GM10248 (cell line): ENCODE data around the gene B3GAT1.

Source experiments
- CTCF ChIA-PET: fragments of 300-600 bp; sonication (Branson Sonifier 250); formaldehyde crosslinking; extraction: SDS; loops from one replicate; lab custom pipeline; 2021; ENCODE audit warnings: antibody characterized with exemption; lab: Yijun Ruan, JAX
- POLR2A ChIA-PET: fragments of 350-650 bp; sonication (Branson Sonifier 250); formaldehyde crosslinking; extraction: SDS; loops from one replicate; lab custom pipeline; 2020; ENCODE audit warnings: antibody characterized with exemption; lab: Yijun Ruan, JAX
- DNase-seq: peaks from one replicate; pipeline ENCODE4 v3.0.0; 2012; ENCODE audit errors: extremely low spot score
- TF ChIP-seq, protein P1 (sequence below): IDR thresholded peaks from 2 replicates; pipeline ENCODE4 v1.5.1; 2012; ENCODE audit warnings: mild to moderate bottlenecking, low read depth; ENCODE audit errors: extremely low read depth, missing control alignments, control extremely low read depth

B3GAT1 gene

GRCh38 chr11:134441706-134442105 is 29.7 kb upstream of the B3GAT1 start:
- TF ChIP-seq, protein P1, sequence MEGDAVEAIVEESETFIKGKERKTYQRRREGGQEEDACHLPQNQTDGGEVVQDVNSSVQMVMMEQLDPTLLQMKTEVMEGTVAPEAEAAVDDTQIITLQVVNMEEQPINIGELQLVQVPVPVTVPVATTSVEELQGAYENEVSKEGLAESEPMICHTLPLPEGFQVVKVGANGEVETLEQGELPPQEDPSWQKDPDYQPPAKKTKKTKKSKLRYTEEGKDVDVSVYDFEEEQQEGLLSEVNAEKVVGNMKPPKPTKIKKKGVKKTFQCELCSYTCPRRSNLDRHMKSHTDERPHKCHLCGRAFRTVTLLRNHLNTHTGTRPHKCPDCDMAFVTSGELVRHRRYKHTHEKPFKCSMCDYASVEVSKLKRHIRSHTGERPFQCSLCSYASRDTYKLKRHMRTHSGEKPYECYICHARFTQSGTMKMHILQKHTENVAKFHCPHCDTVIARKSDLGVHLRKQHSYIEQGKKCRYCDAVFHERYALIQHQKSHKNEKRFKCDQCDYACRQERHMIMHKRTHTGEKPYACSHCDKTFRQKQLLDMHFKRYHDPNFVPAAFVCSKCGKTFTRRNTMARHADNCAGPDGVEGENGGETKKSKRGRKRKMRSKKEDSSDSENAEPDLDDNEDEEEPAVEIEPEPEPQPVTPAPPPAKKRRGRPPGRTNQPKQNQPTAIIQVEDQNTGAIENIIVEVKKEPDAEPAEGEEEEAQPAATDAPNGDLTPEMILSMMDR: no peak
- no peak for DNase-seq
- ChIA-PET POLR2A (no interaction called here), CTCF (no interaction called here)

- POLR2A ChIA-PET: no interaction called here
- CTCF ChIA-PET: no interaction called here
- TF ChIP-seq, protein P1: no peak
- no peak for DNase-seq
These were observed 29.2 kb upstream of the B3GAT1 start for GRCh38 chr11:134441281-134441680.

GRCh38 chr11:134440851-134441250 is 28.8 kb upstream of the B3GAT1 start:
- no peak for DNase-seq
- CTCF ChIA-PET: no interaction called here
- POLR2A ChIA-PET: no interaction called here
- TF ChIP-seq, protein P1: no peak

DNA sequence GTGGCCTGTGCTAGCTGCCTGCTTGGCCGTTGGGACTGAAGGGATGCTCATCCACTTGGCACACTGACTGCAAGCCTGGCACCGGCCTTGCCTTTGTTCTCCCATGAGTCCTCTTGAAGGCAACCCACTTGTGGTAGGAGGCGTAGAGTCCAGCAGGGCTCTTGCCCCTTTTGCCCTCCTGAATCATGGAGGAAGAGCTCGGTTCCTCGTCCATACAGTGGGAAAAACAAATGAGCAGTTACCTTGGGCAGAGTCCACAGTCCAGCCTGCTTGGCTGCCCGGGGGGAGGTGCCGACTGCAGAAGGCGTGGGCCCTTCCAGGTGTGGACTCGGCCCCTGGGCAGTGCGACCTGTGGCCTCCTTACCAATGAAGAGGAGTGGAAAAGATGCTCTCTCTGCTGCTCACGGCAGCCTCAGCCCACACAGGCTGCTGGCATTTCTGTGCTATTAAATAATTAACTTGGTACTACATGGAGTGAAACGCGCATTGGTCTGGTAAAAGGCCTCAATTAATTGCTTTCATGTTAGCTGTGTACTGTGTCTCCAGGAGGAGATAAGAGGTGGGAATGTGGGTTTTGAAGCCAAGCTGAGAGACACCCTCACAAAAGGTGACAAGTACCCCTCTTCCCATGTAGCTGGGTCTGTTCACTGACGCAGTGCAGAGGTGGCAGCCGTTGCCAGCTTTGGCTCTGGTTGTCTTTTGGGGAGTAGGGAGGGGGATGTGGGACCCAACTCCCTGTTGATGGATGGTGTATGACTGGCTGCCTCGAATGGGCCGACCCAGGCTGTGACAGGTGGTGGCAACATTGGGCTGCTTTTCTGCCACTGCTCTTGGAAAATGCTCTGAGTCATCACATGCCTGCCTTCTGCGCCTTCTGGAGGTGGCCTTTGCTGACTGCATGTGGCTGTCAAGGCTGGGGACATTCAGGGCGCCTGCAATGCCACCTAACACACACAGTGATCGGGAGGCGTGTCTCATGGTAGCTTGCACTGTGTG is 26.8 kb upstream of the B3GAT1 start:
- ChIA-PET CTCF (no interaction called here), POLR2A (no interaction called here)

GRCh38 chr11:134437821-134438220 is 25.8 kb upstream of the B3GAT1 start:
- TF ChIP-seq, protein P1: no peak
- POLR2A ChIA-PET: no interaction called here
- DNase-seq: no peak
- CTCF ChIA-PET: interaction anchor here (1.1 kb wide), 1 partner anchor 45 kb away, joined by 3 read pairs; no protein-coding TSS in a partner anchor

More for the DNA sequence above, 26.8 kb upstream of the B3GAT1 start:
- DNase-seq: no peak
- TF ChIP-seq, protein P1: no peak

- TF ChIP-seq, protein P1: no peak
- ChIA-PET CTCF (no interaction called here), POLR2A (no interaction called here)
- DNase-seq: no peak
These were observed 24.7 kb upstream of the B3GAT1 start for GRCh38 chr11:134436781-134437180.
